GM21526 (cell line): ENCODE data around the gene PARP3.
"Not testable (repeated sequence)": the region's sequence is repeated elsewhere in the genome, so short reads cannot be mapped to it uniquely, and the experiment has no call there.

Source experiments
- ATAC-seq: cut with Tn5 transposase; IDR thresholded peaks from one replicate; pipeline ENCODE4 v1.9.1; 2021; ENCODE audit warnings: moderate library complexity; ENCODE audit not compliant: unreplicated experiment, low FRiP score

PARP3 gene

GRCh38 chr3:51941798-51942602 lies at the start of gene PARP3, which contains the start of gene RRP9:
Gene PARP3 (plus strand): TSS chr3:51942363. CDS start chr3:51943356, 993 bp downstream.
Gene RRP9 (minus strand): TSS chr3:51941904. CDS start chr3:51941867, 37 bp downstream.
- ATAC-seq = peak; percentile 79

GRCh38 chr3:51894391-51894790 lies 47.8 kb upstream of the PARP3 start:
- no peak for ATAC-seq

- ATAC-seq = no peak
These were observed 47.2 kb upstream of the PARP3 start for GRCh38 chr3:51894939-51895338.

- no peak for ATAC-seq
These were observed 45.4 kb upstream of the PARP3 start for GRCh38 chr3:51896607-51897305.

GRCh38 chr3:51897391-51897790 lies 44.8 kb upstream of the PARP3 start:
- ATAC-seq = no peak

- ATAC-seq = not testable (repeated sequence)
These were observed 42.1 kb upstream of the PARP3 start for GRCh38 chr3:51900043-51900442.

GRCh38 chr3:51902361-51902760 lies 39.8 kb upstream of the PARP3 start:
- not testable (repeated sequence) for ATAC-seq

GRCh38 chr3:51904034-51904823 lies 37.9 kb upstream of the PARP3 start:
- ATAC-seq = no peak

GRCh38 chr3:51908026-51908425 lies 34.1 kb upstream of the PARP3 start:
- no peak for ATAC-seq

- ATAC-seq = no peak
These were observed 25.7 kb upstream of the PARP3 start for GRCh38 chr3:51916418-51916817.

- ATAC-seq = no peak
These were observed 21.0 kb upstream of the PARP3 start for GRCh38 chr3:51921081-51921578.

- no peak for ATAC-seq
These were observed 14.8 kb upstream of the PARP3 start for GRCh38 chr3:51927061-51927977.

- no peak for ATAC-seq
These were observed 13.7 kb upstream of the PARP3 start for GRCh38 chr3:51928438-51928837.

- not testable (repeated sequence) for ATAC-seq
These were observed 13.2 kb upstream of the PARP3 start for GRCh38 chr3:51928981-51929380.

GRCh38 chr3:51929420-51930003 lies 12.7 kb upstream of the PARP3 start:
- no peak for ATAC-seq

GRCh38 chr3:51930439-51930838 lies 11.7 kb upstream of the PARP3 start:
- ATAC-seq = no peak

- no peak for ATAC-seq
These were observed 10.4 kb upstream of the PARP3 start for GRCh38 chr3:51931756-51932155.

- no peak for ATAC-seq
These were observed 9.4 kb upstream of the PARP3 start for GRCh38 chr3:51932471-51933370.
